Spleen (tissue), 11 donors: Measurements from ENCODE around the gene ASTE1. TPM values are rescaled to one million over a fixed set of nuclear protein-coding genes. Genes with fewer than 3 reads are reported as not detected.
"Not testable (repeated sequence)": the region's sequence is repeated elsewhere in the genome, so short reads cannot be mapped to it uniquely, and the experiment has no call there.

Source experiments
- DNase-seq: peaks from one replicate; pipeline ENCODE4 v3.0.0-alpha.2; 2020
- H3K27ac ChIP-seq, 8 donors: fragments of 200-600 bp; sonication (generic) in 7 of 8; 1 replicate in 4 of 8; 2 replicates in 4 of 8; pipeline versions ENCODE4 v1.5.0 to v1.8.0; 2016 to 2021; ENCODE audit warnings: inconsistent platforms in 4 of 8, mild to moderate bottlenecking in 4 of 8, moderate library complexity in 1 of 8
- H3K27me3 ChIP-seq, 7 donors: fragments of 200-600 bp; sonication (generic) in 6 of 7; replicated peaks in 1 of 7; 1 replicate in 4 of 7; 2 replicates in 3 of 7; pipeline versions ENCODE4 v1.5.0 to v1.8.0; 2016 to 2021; ENCODE audit warnings: inconsistent platforms in 3 of 7, mild to moderate bottlenecking in 1 of 7
- H3K36me3 ChIP-seq, 6 donors: fragments of 200-600 bp; sonication (generic) in 5 of 6; 1 replicate in 4 of 6; 2 replicates in 2 of 6; pipeline versions ENCODE4 v1.5.0 to v1.8.0; 2016 to 2021; ENCODE audit warnings: inconsistent platforms in 2 of 6
- H3K4me1 ChIP-seq, 6 donors: fragments of 200-600 bp; sonication (generic) in 5 of 6; 1 replicate in 3 of 6; 2 replicates in 3 of 6; pipeline versions ENCODE4 v1.5.0 to v1.8.0; 2016 to 2021; ENCODE audit warnings: inconsistent platforms in 3 of 6
- H3K4me3 ChIP-seq, 8 donors: fragments of 200-600 bp; sonication (generic) in 7 of 8; 1 replicate in 4 of 8; 2 replicates in 4 of 8; pipeline versions ENCODE4 v1.5.0 to v1.8.0; 2016 to 2021; ENCODE audit warnings: inconsistent platforms in 4 of 8, mild to moderate bottlenecking in 4 of 8, moderate library complexity in 2 of 8
- H3K9me3 ChIP-seq, 8 donors: fragments of 200-600 bp; sonication (generic) in 7 of 8; 1 replicate in 4 of 8; 2 replicates in 4 of 8; pipeline versions ENCODE4 v1.5.0 to v1.8.0; 2016 to 2021; ENCODE audit warnings: inconsistent platforms in 4 of 8
- POLR2A ChIP-seq, 3 donors: fragments of 450-650 bp; IDR thresholded peaks; one replicate each; pipeline ENCODE4 v1.5.1; 2017; ENCODE audit warnings: antibody characterized with exemption in 3 of 3, mild to moderate bottlenecking in 1 of 3
- POLR2AphosphoS5 ChIP-seq, 3 donors: sonication (generic); formaldehyde crosslinking; IDR thresholded peaks; one replicate each; pipeline ENCODE4 v1.5.1; 2017; ENCODE audit warnings: antibody characterized with exemption in 3 of 3
- WGBS, 5 donors: extraction: QIAGEN DNeasy Blood & Tissue Kit in 3 of 5; methylation state at CpG; one replicate each; pipeline versions ENCODE4 v1.1.5 to v1.1.7; 2013 to 2018; 5-methylcytosine and 5-hydroxymethylcytosine counted together
- intact Hi-C: fragments of 100-400 bp; cut with DNase I; formaldehyde crosslinking; loops from one replicate; pipeline ENCODE4 v1.15.0; 2023; ENCODE audit warnings: low total_unique reads
- polyA plus RNA-seq, 3 donors: library from polyadenylated mRNA; stranded (reverse); fragments of 200-250 nt; gene quantifications; one replicate each; pipeline ENCODE4 v1.2.1, GENCODE V29; 2013
- total RNA-seq, 7 donors: library from RNA; depleted of rRNA in 3 of 7; stranded (reverse); fragments of >200 nt in 3 of 7; fragmentation: NEBNext Ultra II Directional in 4 of 7; extraction: Animal tissue kit (Norgen Biotek cat#: 25700) in 4 of 7; gene quantifications; one replicate each; pipeline versions ENCODE4 v1.1.0 to v1.2.1, GENCODE V29; 2016 to 2021
- TF ChIP-seq, protein P1 (sequence below), 11 experiments: fragments of 200-600 bp in 7 of 11; fragments of 450-650 bp in 4 of 11; sonication (generic) in 4 of 11; IDR thresholded peaks in 8 of 11; conservative IDR thresholded peaks in 3 of 11; 1 replicate in 7 of 11; 2 replicates in 4 of 11; pipeline versions ENCODE4 v1.4.0 to v1.8.0; 2016 to 2021; ENCODE audit warnings: antibody characterized with exemption in 11 of 11, inconsistent platforms in 4 of 11, mild to moderate bottlenecking in 1 of 11
- donor health status: healthy with polysubstance abuse.
- donor health status: DM: no; HTN: no; CAD: no; lungs with moderate emphysema.
- donor health status: DM: no; HTN: no; CAD: no.
- donor health status: Bipolar disorder and iron deficiency.
- donor health status: healthy.
- donor health status: DM: no; HTN: no; CAD: no.
- donor health status: DM: yes; HTN: yes; CAD: no.

The ASTE1 gene
- total and polyA plus RNA-seq, 10 donors: 3.8 to 16.8 (median 8.3) TPM

DNA sequence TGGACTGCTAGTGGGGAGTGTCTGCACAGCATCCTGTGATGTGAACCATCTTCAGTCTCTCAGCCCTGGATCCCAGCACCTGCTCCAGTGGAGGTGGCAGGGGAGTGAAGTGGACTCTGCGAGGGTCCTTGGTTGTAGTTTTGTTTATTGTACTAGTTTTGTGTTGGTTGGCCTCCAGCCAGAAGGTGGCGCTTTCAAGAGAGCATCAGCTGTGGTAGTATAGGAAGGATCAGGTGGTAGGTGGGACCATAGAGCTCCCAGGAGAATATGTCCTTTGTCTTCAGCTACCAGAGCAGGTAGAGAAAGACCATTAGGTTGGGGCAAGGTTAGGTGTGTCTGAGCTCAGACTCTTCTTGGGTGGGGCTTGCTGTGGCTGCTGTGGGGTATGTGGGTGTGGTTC is 21.0 kb upstream of the ASTE1 start:
- H3K4me3 ChIP-seq: no peak overlapping the region
- 94 to 100% (median 98%) methylated on average over 2 of the region's 2 CpGs for WGBS, 5 donors
- peaks cover 0 to 11% (median 2%) of the 10 kb centered on the region in 8 donors for H3K9me3 ChIP-seq
- H3K27ac ChIP-seq: no peak overlapping the region
- no peaks in the 10 kb centered on the region for H3K27me3 ChIP-seq
- no peaks in the 10 kb centered on the region for H3K36me3 ChIP-seq
- intact Hi-C loops: no loop called here
- DNase-seq: no peak
- no peak for TF ChIP-seq POLR2AphosphoS5 (IDR thresholded peaks at IDR 0.05)
- TF ChIP-seq, protein P1, sequence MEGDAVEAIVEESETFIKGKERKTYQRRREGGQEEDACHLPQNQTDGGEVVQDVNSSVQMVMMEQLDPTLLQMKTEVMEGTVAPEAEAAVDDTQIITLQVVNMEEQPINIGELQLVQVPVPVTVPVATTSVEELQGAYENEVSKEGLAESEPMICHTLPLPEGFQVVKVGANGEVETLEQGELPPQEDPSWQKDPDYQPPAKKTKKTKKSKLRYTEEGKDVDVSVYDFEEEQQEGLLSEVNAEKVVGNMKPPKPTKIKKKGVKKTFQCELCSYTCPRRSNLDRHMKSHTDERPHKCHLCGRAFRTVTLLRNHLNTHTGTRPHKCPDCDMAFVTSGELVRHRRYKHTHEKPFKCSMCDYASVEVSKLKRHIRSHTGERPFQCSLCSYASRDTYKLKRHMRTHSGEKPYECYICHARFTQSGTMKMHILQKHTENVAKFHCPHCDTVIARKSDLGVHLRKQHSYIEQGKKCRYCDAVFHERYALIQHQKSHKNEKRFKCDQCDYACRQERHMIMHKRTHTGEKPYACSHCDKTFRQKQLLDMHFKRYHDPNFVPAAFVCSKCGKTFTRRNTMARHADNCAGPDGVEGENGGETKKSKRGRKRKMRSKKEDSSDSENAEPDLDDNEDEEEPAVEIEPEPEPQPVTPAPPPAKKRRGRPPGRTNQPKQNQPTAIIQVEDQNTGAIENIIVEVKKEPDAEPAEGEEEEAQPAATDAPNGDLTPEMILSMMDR (IDR thresholded peaks at IDR 0.05 in 8 of 11, conservative IDR thresholded peaks at IDR 0.05 in 3 of 11): no peak
- no peak for TF ChIP-seq POLR2A (IDR thresholded peaks at IDR 0.05)
- no peaks in the 10 kb centered on the region for H3K4me1 ChIP-seq

DNA sequence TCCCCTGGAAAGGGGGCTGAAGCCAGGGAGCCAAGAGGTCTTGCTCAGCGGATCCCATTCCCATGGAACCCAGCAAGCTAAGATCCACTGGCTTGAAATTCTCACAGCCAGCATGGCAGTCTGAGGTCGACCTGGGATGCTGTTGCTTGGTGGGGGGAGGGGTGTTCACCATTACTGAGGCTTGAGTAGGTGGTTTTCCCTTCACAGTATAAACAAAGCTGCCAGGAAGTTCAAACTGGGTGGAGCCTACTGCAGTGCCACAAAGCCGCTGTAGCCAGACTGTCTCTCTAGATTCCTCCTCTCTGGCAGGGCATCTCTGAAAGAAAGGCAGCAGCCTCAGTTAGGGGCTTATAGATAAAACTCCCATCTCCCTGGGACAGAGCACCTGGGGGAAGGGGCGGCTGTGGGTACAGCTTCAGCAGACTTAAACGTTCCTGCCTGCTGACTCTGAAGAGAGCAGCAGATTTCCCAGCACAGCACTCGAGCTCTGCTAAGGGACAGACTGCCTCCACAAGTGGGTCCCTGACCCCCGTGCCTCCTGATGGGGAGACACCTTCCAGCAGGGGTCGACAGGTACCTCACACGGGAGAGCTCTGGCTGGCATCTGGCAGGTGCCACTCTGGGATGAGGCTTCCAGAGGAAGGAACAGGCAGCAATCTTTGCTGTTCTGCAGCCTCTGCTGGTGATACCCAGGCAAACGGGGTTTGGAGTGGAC is 15.8 kb upstream of the ASTE1 start:
- H3K4me1 ChIP-seq, intact Hi-C loops, H3K36me3 ChIP-seq, H3K4me3 ChIP-seq, DNase-seq, H3K27me3 ChIP-seq: not testable (repeated sequence)
- Histone ChIP-seq H3K9me3 (peaks cover 0 to 11% (median 2%) of the 10 kb centered on the region in 8 donors), H3K27ac (peak overlapping the region in 1 of 8 donors; percentile 54)
- WGBS, 5 donors: 63 to 74% (median 67%) methylated on average over 8 to 10 of the region's 10 CpGs

DNA sequence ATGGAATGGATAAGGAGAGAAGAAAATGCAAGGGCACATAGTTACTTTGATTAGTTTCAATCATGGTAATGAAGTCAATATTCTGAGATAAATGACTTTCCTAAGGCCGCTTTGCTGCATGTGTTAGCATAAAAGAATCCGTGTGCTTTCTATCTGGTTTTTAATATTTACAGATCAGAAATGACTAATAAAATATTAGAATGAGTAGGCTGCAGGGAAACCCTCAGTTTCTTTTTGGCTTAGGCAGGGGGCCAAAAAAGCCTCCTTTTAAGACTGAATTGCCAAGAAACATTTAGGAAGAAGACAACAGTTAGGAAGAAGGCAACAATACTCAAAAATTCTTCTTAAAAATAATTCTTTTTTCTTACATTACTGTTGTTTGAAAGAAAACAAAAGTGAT is 11.7 kb upstream of the ASTE1 start:
- no peaks in the 10 kb centered on the region for H3K27me3 ChIP-seq
- H3K27ac ChIP-seq: no peak overlapping the region
- H3K36me3 ChIP-seq: no peaks in the 10 kb centered on the region
- H3K4me1 ChIP-seq: peaks cover 0 to 7% (median 0%) of the 10 kb centered on the region in 6 donors
- intact Hi-C loops: loop anchor here (10.0 kb wide), 1 partner anchor 466 kb away; the partner anchor contains the start of gene MRPL3
- WGBS, 5 donors: 53 to 87% (median 59%) methylated on average over 2 of the region's 2 CpGs
- H3K9me3 ChIP-seq: no peaks in the 10 kb centered on the region
- no peak overlapping the region for H3K4me3 ChIP-seq
- DNase-seq: no peak
- TF ChIP-seq POLR2A (IDR thresholded peaks at IDR 0.05) (no peak), POLR2AphosphoS5 (IDR thresholded peaks at IDR 0.05) (no peak)
- TF ChIP-seq, protein P1 (IDR thresholded peaks at IDR 0.05 in 8 of 11, conservative IDR thresholded peaks at IDR 0.05 in 3 of 11): no peak

DNA sequence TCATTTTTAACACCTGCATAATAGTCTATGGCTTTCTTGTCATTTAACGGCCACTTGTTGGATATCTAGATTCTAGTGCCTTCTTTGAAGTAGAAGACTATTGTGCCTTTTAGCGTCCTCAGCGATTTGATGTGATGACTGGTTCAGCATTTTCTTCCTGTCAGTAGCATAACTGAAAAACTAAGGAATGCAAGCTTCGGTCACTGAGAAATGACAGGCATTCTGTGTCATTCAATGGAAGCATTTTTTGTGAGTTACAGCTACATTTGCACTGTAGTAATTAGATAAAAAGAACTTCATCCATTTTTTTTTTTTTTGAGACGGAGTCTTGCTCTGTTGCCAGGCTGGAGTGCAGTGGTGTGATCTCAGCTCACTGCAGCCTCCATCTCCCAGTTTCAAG is 10.4 kb upstream of the ASTE1 start:
- Histone ChIP-seq H3K27me3 (no peaks in the 10 kb centered on the region), H3K36me3 (no peaks in the 10 kb centered on the region), H3K9me3 (no peaks in the 10 kb centered on the region), H3K4me3 (no peak overlapping the region), H3K27ac (no peak overlapping the region), H3K4me1 (peaks cover 0 to 2% (median 0%) of the 10 kb centered on the region in 6 donors)
- no peak for DNase-seq
- WGBS, 5 donors: 83 to 89% (median 88%) methylated on average over 5 of the region's 5 CpGs
- no peak for TF ChIP-seq POLR2A (IDR thresholded peaks at IDR 0.05)
- TF ChIP-seq, protein P1 (IDR thresholded peaks at IDR 0.05 in 8 of 11, conservative IDR thresholded peaks at IDR 0.05 in 3 of 11): no peak
- no peak for TF ChIP-seq POLR2AphosphoS5 (IDR thresholded peaks at IDR 0.05)
- intact Hi-C loops: loop anchor here (10.0 kb wide), 1 partner anchor 468 kb away; the partner anchor contains the start of gene MRPL3
